OCI-LY3 (cell line): ENCODE results near the gene CTBP2.
A peak's percentile ranks its signal among the peaks of the same experiment; 100 is the strongest.

Experiments used
- H2AFZ ChIP-seq: fragments of 200-600, 300-600 bp; shearing (Covaris generic); 2 replicates; pipeline ENCODE4 v1.6.0; 2014; ENCODE audit warnings: antibody characterized with exemption, low read depth, low read length
- H3K27ac ChIP-seq: fragments of 200-600, 300-600 bp; sonication (generic); 2 replicates; pipeline ENCODE4 v1.5.1; 2014; ENCODE audit warnings: mild to moderate bottlenecking, low read length, moderate library complexity, mixed read lengths
- H3K27me3 ChIP-seq: fragments of 200-600, 300-600 bp; sonication (generic); 2 replicates; pipeline ENCODE4 v1.6.1; 2014; ENCODE audit warnings: low read depth, low read length, mixed read lengths
- H3K36me3 ChIP-seq: fragments of 200-600, 300-600 bp; sonication (generic); replicated peaks from 2 replicates; pipeline ENCODE3; 2014; ENCODE audit warnings: low read depth, low read length, mixed read lengths
- H3K4me1 ChIP-seq: fragments of 300-600, 200-600 bp; sonication (generic); 2 replicates; pipeline ENCODE4 v1.6.1; 2014; ENCODE audit warnings: low read length, mixed read lengths
- H3K4me2 ChIP-seq: fragments of 200-600, 300-600 bp; sonication (generic); 2 replicates; pipeline ENCODE4 v1.6.1; 2014; ENCODE audit warnings: low read length, mixed read lengths
- H3K4me3 ChIP-seq: fragments of 300-600, 200-600 bp; sonication (generic); 2 replicates; pipeline ENCODE4 v1.5.1; 2014; ENCODE audit warnings: antibody characterized with exemption, mild to moderate bottlenecking, low read length, moderate library complexity
- H3K79me2 ChIP-seq: fragments of 300-600, 200-600 bp; shearing (Covaris generic); 2 replicates; pipeline ENCODE4 v1.6.1; 2014; ENCODE audit warnings: mild to moderate bottlenecking, low read length, mixed read lengths
- H3K9ac ChIP-seq: fragments of 300-600, 200-600 bp; shearing (Covaris generic); 2 replicates; pipeline ENCODE4 v1.6.0; 2014; ENCODE audit warnings: mild to moderate bottlenecking, low read length, moderate library complexity
- H3K9me3 ChIP-seq: fragments of 200-600, 300-600 bp; shearing (Covaris generic); 2 replicates; pipeline ENCODE4 v1.6.1; 2014; ENCODE audit warnings: low read length, mixed read lengths; ENCODE audit not compliant: insufficient read depth
- H4K20me1 ChIP-seq: fragments of 200-600, 300-600 bp; sonication (generic); 2 replicates; pipeline ENCODE4 v1.6.1; 2016; ENCODE audit warnings: low read length, mixed read lengths; ENCODE audit not compliant: insufficient read depth
- EZH2phosphoT487 ChIP-seq: fragments of 200-600 bp; shearing (Covaris generic); IDR thresholded peaks from 2 replicates; pipeline ENCODE4 v1.6.1; 2018; ENCODE audit warnings: antibody characterized with exemption, mixed run types, low read depth
- TF ChIP-seq, protein P1 (sequence below): fragments of 200-600, 300-600 bp; sonication (generic); IDR thresholded peaks from 2 replicates; pipeline ENCODE4 v1.5.1; 2014; ENCODE audit warnings: antibody characterized with exemption, low read length, low read depth

The CTBP2 gene

DNA sequence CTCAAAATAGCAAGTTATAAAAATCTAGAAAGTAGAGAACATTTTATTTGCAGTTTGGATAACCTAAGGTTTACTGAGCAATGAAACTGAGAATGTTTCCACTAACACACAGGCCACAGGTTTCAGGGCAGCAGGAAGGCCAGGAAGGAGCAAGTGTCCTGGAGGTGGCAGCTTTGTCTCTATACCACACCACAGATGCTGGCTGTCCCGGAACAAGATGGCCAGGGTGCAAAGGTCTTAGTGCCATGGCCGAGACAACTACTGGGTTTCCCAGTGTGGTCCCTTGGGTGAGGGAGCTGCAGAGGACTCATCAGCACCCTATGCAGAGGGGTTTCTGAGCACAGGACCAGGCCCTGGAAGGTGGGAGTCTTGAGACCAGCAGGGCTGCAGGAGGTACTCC lies 92.0 kb downstream of the CTBP2 start:
- H3K36me3 ChIP-seq = no peaks in the 10 kb centered on the region
- no peaks in the 10 kb centered on the region for H3K9me3 ChIP-seq
- no peak overlapping the region for H3K4me2 ChIP-seq
- TF ChIP-seq, protein P1, sequence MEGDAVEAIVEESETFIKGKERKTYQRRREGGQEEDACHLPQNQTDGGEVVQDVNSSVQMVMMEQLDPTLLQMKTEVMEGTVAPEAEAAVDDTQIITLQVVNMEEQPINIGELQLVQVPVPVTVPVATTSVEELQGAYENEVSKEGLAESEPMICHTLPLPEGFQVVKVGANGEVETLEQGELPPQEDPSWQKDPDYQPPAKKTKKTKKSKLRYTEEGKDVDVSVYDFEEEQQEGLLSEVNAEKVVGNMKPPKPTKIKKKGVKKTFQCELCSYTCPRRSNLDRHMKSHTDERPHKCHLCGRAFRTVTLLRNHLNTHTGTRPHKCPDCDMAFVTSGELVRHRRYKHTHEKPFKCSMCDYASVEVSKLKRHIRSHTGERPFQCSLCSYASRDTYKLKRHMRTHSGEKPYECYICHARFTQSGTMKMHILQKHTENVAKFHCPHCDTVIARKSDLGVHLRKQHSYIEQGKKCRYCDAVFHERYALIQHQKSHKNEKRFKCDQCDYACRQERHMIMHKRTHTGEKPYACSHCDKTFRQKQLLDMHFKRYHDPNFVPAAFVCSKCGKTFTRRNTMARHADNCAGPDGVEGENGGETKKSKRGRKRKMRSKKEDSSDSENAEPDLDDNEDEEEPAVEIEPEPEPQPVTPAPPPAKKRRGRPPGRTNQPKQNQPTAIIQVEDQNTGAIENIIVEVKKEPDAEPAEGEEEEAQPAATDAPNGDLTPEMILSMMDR = no peak
- no peak for TF ChIP-seq EZH2phosphoT487
- no peak overlapping the region for H3K9ac ChIP-seq
- peaks cover 15% of the 10 kb centered on the region for H3K4me1 ChIP-seq
- H3K27ac ChIP-seq = no peak overlapping the region
- peaks cover 74% of the 10 kb centered on the region for H3K27me3 ChIP-seq
- H3K4me3 ChIP-seq = no peak overlapping the region
- no peaks in the 10 kb centered on the region for H3K79me2 ChIP-seq
- H4K20me1 ChIP-seq = peaks cover 63% of the 10 kb centered on the region
- no peak overlapping the region for H2AFZ ChIP-seq

- Histone ChIP-seq H3K4me1 (peaks cover 15% of the 10 kb centered on the region), H3K9ac (no peak overlapping the region), H3K27ac (no peak overlapping the region), H3K79me2 (no peaks in the 10 kb centered on the region), H3K9me3 (no peaks in the 10 kb centered on the region), H4K20me1 (peaks cover 70% of the 10 kb centered on the region), H3K4me3 (no peak overlapping the region), H2AFZ (no peak overlapping the region), H3K36me3 (no peaks in the 10 kb centered on the region), H3K4me2 (no peak overlapping the region), H3K27me3 (peaks cover 77% of the 10 kb centered on the region)
- TF ChIP-seq, protein P1 = no peak
- TF ChIP-seq EZH2phosphoT487 = no peak
These were observed 92.6 kb downstream of the CTBP2 start for GRCh38 chr10:125067764-125068163.

GRCh38 chr10:125066764-125067450 lies 93.5 kb downstream of the CTBP2 start:
- Histone ChIP-seq H3K27ac (no peak overlapping the region), H3K9me3 (no peaks in the 10 kb centered on the region), H3K79me2 (no peaks in the 10 kb centered on the region), H3K27me3 (peaks cover 81% of the 10 kb centered on the region), H3K9ac (no peak overlapping the region), H4K20me1 (peaks cover 75% of the 10 kb centered on the region), H3K4me3 (no peak overlapping the region), H3K4me1 (peaks cover 18% of the 10 kb centered on the region), H2AFZ (no peak overlapping the region), H3K36me3 (no peaks in the 10 kb centered on the region), H3K4me2 (no peak overlapping the region)
- no peak for TF ChIP-seq EZH2phosphoT487
- TF ChIP-seq, protein P1 = no peak

DNA sequence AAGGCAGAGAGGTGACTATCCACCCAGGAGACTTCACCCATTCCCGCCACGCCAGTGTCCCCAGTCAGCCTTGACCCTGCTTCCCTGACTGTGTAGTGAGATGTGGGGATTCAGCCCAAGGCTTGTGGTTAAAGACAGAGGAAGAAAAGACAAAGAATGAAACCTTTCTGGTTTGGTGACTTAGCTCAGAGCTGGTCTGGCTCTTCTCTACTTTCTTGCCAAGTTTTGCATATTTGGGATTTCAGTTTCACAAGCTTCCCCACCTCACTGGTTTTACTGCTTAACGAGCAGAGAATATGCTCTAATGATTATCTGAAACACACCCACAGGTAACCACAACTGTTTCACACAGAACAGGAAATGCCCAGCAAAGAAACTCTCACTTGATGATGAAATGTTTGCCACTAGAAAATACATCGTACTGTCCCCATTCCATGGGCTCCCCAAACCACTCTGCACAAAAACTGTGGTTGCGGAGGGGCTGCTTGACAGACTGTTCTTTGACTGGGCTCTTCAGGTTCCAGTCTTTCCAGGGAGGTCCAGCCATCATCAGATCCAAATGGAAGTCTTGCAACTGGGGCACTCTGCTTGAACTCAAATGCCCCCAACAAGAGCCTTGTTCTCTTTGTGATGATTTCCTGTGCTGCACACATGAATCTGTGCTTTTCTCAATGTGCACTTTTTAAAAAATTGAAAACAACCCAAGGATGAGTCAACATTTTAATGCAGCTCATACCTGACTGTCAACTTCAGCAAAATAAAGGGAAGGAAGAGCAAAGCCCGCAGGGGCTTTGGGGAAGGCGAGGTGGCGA lies 95.5 kb downstream of the CTBP2 start:
- Histone ChIP-seq H3K79me2 (no peaks in the 10 kb centered on the region), H3K27ac (no peak overlapping the region), H3K9ac (no peak overlapping the region), H3K9me3 (no peaks in the 10 kb centered on the region), H3K36me3 (no peaks in the 10 kb centered on the region), H4K20me1 (peaks cover 83% of the 10 kb centered on the region), H3K27me3 (peaks cover 89% of the 10 kb centered on the region), H3K4me1 (peaks cover 23% of the 10 kb centered on the region), H2AFZ (no peak overlapping the region), H3K4me3 (no peak overlapping the region), H3K4me2 (peak overlapping the region; percentile 68)
- TF ChIP-seq, protein P1 = no peak
- peak; percentile 99 for TF ChIP-seq EZH2phosphoT487
